ENCODE measurements around the gene ARL5B. TPM values are rescaled to one million over a fixed set of nuclear protein-coding genes. Genes with fewer than 3 reads are reported as not detected.
A peak's percentile ranks its signal among the peaks of the same experiment; 100 is the strongest.

ARL5B gene
- total RNA-seq, 2 donors from 2014 or later = 44.8 to 55.4 TPM

DNA sequence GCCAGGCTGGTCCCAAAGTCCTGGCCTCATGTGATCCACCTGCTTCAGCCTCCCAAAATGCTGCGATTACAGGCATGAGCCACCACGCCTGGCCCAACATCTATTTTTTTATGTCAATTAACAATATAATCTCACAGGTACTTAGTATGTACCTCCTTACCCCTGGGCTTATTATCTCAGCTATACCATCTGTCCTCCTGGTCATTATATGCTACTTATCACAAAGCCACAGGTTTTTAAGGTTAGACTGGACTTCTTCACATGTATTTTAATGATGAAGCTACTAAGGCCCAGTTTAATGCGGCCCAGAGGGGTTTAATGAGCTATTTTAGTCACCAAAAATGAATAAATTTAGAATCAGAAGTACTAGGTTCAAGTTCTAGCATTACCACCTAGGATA, 11.3 kb upstream of the ARL5B start:
- Mint-ChIP-seq H3K36me3 (ENCODE audit: low read depth) (peaks cover 6% of the 10 kb centered on the region), H3K4me1 (peaks cover 19% of the 10 kb centered on the region), H3K9me3 (no peaks in the 10 kb centered on the region), H3K27ac (no peak overlapping the region), H3K4me3 (no peak overlapping the region), H3K27me3 (ENCODE audit: insufficient read depth) (no peaks in the 10 kb centered on the region)
- WGBS, 2 experiments (ENCODE audit: insufficient coverage in 1 of 2, insufficient read length in 1 of 2) = 94 to 100% methylated on average over 3 of the region's 3 CpGs
- no peak overlapping the region for H3K27ac ChIP-seq (ENCODE audit: low read depth, low read length)
- H3K9ac ChIP-seq (ENCODE audit: extremely low read depth, low read length, poor library complexity, severe bottlenecking) = no peak overlapping the region
- no peaks in the 10 kb centered on the region for H3K4me1 ChIP-seq (ENCODE audit: control insufficient read depth, insufficient read depth, low read length)
- no peaks in the 10 kb centered on the region for H3K27me3 ChIP-seq (ENCODE audit: control insufficient read depth, insufficient read depth, low read length, poor library complexity, severe bottlenecking)
- H3K9me3 ChIP-seq (ENCODE audit: control insufficient read depth, low read length) = no peaks in the 10 kb centered on the region
- no peak overlapping the region for H3K4me3 ChIP-seq (ENCODE audit: low read length)
- DNase-seq = no peak
- TF ChIP-seq, protein P1, sequence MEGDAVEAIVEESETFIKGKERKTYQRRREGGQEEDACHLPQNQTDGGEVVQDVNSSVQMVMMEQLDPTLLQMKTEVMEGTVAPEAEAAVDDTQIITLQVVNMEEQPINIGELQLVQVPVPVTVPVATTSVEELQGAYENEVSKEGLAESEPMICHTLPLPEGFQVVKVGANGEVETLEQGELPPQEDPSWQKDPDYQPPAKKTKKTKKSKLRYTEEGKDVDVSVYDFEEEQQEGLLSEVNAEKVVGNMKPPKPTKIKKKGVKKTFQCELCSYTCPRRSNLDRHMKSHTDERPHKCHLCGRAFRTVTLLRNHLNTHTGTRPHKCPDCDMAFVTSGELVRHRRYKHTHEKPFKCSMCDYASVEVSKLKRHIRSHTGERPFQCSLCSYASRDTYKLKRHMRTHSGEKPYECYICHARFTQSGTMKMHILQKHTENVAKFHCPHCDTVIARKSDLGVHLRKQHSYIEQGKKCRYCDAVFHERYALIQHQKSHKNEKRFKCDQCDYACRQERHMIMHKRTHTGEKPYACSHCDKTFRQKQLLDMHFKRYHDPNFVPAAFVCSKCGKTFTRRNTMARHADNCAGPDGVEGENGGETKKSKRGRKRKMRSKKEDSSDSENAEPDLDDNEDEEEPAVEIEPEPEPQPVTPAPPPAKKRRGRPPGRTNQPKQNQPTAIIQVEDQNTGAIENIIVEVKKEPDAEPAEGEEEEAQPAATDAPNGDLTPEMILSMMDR (conservative IDR thresholded peaks at IDR 0.05) = no peak
- H3K36me3 ChIP-seq (ENCODE audit: control insufficient read depth, insufficient read depth, low read length) = peaks cover 23% of the 10 kb centered on the region

DNA sequence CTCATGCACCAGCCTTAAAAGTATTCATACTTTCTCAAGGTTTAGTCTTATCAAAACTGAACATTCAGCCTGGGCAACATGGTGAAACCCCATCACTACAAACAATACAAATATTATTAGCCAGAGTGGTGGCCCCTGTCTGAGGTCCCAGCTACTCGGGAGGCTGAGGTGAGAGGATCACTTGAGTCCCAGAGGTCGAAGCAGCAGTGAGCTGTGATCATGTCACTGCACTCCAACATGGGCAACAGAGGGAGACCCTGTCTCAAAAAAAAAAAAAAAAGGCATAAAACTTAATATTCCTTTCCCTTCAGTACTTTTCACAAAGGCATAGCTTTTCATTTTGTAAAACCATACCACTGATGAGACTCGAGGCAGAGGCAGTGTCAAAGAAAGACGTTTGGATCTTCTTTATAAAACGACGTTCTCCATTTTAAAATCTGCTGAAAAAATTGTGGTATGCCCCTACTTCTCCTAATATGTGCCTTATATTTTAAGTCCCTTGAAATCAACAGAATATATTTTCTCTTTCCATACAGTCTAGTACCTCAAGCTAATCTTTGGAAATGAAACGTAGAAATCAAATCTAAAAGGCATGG, 9.8 kb upstream of the ARL5B start:
- Mint-ChIP-seq H3K27me3 (ENCODE audit: insufficient read depth) (no peaks in the 10 kb centered on the region), H3K4me1 (peaks cover 19% of the 10 kb centered on the region), H3K9me3 (no peaks in the 10 kb centered on the region), H3K27ac (no peak overlapping the region), H3K4me3 (peak overlapping the region; percentile 91), H3K36me3 (ENCODE audit: low read depth) (peaks cover 15% of the 10 kb centered on the region)
- H3K27ac ChIP-seq (ENCODE audit: low read depth, low read length) = no peak overlapping the region
- 81 to 86% methylated on average over 4 to 7 of the region's 7 CpGs for WGBS, 2 experiments (ENCODE audit: insufficient coverage in 1 of 2, insufficient read length in 1 of 2)
- TF ChIP-seq, protein P1 (conservative IDR thresholded peaks at IDR 0.05) = no peak
- peak overlapping the region; percentile 99 for H3K4me3 ChIP-seq (ENCODE audit: low read length)
- H3K4me1 ChIP-seq (ENCODE audit: control insufficient read depth, insufficient read depth, low read length) = no peaks in the 10 kb centered on the region
- H3K9me3 ChIP-seq (ENCODE audit: control insufficient read depth, low read length) = no peaks in the 10 kb centered on the region
- no peaks in the 10 kb centered on the region for H3K27me3 ChIP-seq (ENCODE audit: control insufficient read depth, insufficient read depth, low read length, poor library complexity, severe bottlenecking)
- peak overlapping the region; percentile 72 for H3K9ac ChIP-seq (ENCODE audit: extremely low read depth, low read length, poor library complexity, severe bottlenecking)
- DNase-seq = no peak
- H3K36me3 ChIP-seq (ENCODE audit: control insufficient read depth, insufficient read depth, low read length) = peaks cover 19% of the 10 kb centered on the region

DNA sequence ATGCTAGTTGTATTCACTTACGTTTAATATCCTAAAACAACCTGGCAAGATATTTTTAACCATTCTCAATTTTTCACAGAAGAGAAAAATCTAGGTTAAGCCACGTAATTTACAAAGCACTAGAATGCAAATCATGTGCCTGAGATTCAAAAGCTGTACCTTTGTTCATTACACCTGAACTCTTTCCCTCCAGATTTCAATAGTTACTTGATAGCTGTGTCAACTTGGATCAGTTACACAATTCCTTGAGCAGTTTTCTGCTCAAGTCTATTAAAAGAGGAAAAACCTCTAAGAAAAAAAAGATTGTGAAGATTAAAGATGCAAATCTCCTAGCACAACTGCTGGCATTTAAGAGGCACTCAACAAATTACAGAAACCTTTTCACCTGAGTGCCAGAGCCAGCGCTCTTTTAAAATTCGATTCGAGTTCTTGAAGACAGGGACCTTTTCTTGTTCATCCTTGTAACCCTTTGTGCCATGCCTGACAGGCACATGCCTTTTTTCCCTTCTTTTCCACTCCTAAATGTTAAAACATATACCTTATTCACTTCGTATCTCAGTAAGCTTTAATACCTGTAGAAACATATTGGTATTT, 8.7 kb upstream of the ARL5B start:
- peaks cover 12% of the 10 kb centered on the region for H3K36me3 Mint-ChIP-seq (ENCODE audit: low read depth)
- TF ChIP-seq, protein P1 (conservative IDR thresholded peaks at IDR 0.05) = no peak
- peaks cover 19% of the 10 kb centered on the region for H3K4me1 Mint-ChIP-seq
- Histone ChIP-seq H3K27me3 (ENCODE audit: control insufficient read depth, insufficient read depth, low read length, poor library complexity, severe bottlenecking) (no peaks in the 10 kb centered on the region), H3K9me3 (ENCODE audit: control insufficient read depth, low read length) (no peaks in the 10 kb centered on the region), H3K4me1 (ENCODE audit: control insufficient read depth, insufficient read depth, low read length) (no peaks in the 10 kb centered on the region), H3K36me3 (ENCODE audit: control insufficient read depth, insufficient read depth, low read length) (peaks cover 16% of the 10 kb centered on the region), H3K27ac (ENCODE audit: low read depth, low read length) (no peak overlapping the region), H3K4me3 (ENCODE audit: low read length) (peak overlapping the region; percentile 99), H3K9ac (ENCODE audit: extremely low read depth, low read length, poor library complexity, severe bottlenecking) (peak overlapping the region; percentile 72)
- no peaks in the 10 kb centered on the region for H3K27me3 Mint-ChIP-seq (ENCODE audit: insufficient read depth)
- H3K4me3 Mint-ChIP-seq = peak overlapping the region; percentile 91
- no peak for DNase-seq
- H3K27ac Mint-ChIP-seq = peak overlapping the region; percentile 95
- 3 to 6% methylated on average over 5 to 6 of the region's 6 CpGs for WGBS, 2 experiments (ENCODE audit: insufficient coverage in 1 of 2, insufficient read length in 1 of 2)
- H3K9me3 Mint-ChIP-seq = no peaks in the 10 kb centered on the region

Data from endodermal cell (in vitro differentiated cells).